ENCODE results near the gene MYOF. TPM values are rescaled to one million over a fixed set of nuclear protein-coding genes. Genes with fewer than 3 reads are reported as not detected.
A peak's percentile ranks its signal among the peaks of the same experiment; 100 is the strongest.
"Not testable (repeated sequence)": the region's sequence is repeated elsewhere in the genome, so short reads cannot be mapped to it uniquely, and the experiment has no call there.

Gene MYOF
- total RNA-seq, 1 donor from 2014 or later = 141 TPM

- Histone ChIP-seq H3K27me3 (ENCODE audit: control insufficient read depth, insufficient read depth, low read length) (no peaks in the 10 kb centered on the region), H3K36me3 (ENCODE audit: control insufficient read depth, insufficient read depth, low read length) (no peaks in the 10 kb centered on the region), H3K4me3 (ENCODE audit: low read depth, low read length) (no peak overlapping the region)
- peak; percentile 78 for DNase-seq (ENCODE audit: low read depth)
- TF ChIP-seq CTCF (IDR thresholded peaks at IDR 0.05; ENCODE audit: insufficient read depth, low read length, poor library complexity, severe bottlenecking) = peak; percentile 68
Observed at GRCh38 chr10:93288679-93289634, 193.2 kb downstream of the MYOF start.

GRCh38 chr10:93287775-93288174 is 194.4 kb downstream of the MYOF start:
- Histone ChIP-seq H3K36me3 (ENCODE audit: control insufficient read depth, insufficient read depth, low read length) (no peaks in the 10 kb centered on the region), H3K27me3 (ENCODE audit: control insufficient read depth, insufficient read depth, low read length) (no peaks in the 10 kb centered on the region), H3K4me3 (ENCODE audit: low read depth, low read length) (no peak overlapping the region)
- TF ChIP-seq CTCF (IDR thresholded peaks at IDR 0.05; ENCODE audit: insufficient read depth, low read length, poor library complexity, severe bottlenecking) = no peak
- no peak for DNase-seq (ENCODE audit: low read depth)

- not testable (repeated sequence) for H3K36me3 ChIP-seq (ENCODE audit: control insufficient read depth, insufficient read depth, low read length); DNase-seq (ENCODE audit: low read depth); H3K4me3 ChIP-seq (ENCODE audit: low read depth, low read length); H3K27me3 ChIP-seq (ENCODE audit: control insufficient read depth, insufficient read depth, low read length)
Observed at GRCh38 chr10:93284246-93284645, 197.9 kb downstream of the MYOF start.

- DNase-seq (ENCODE audit: low read depth) = no peak
- H3K4me3 ChIP-seq (ENCODE audit: low read depth, low read length) = no peak overlapping the region
- no peaks in the 10 kb centered on the region for H3K27me3 ChIP-seq (ENCODE audit: control insufficient read depth, insufficient read depth, low read length)
- TF ChIP-seq CTCF (IDR thresholded peaks at IDR 0.05; ENCODE audit: insufficient read depth, low read length, poor library complexity, severe bottlenecking) = no peak
- H3K36me3 ChIP-seq (ENCODE audit: control insufficient read depth, insufficient read depth, low read length) = no peaks in the 10 kb centered on the region
Observed at GRCh38 chr10:93281367-93281720, 200.8 kb downstream of the MYOF start.

GRCh38 chr10:93280699-93281366 is 201.3 kb downstream of the MYOF start:
- no peak for TF ChIP-seq CTCF (IDR thresholded peaks at IDR 0.05; ENCODE audit: insufficient read depth, low read length, poor library complexity, severe bottlenecking)
- H3K27me3 ChIP-seq (ENCODE audit: control insufficient read depth, insufficient read depth, low read length) = no peaks in the 10 kb centered on the region

GRCh38 chr10:93280121-93280698 is 201.9 kb downstream of the MYOF start:
- Histone ChIP-seq H3K36me3 (ENCODE audit: control insufficient read depth, insufficient read depth, low read length) (no peaks in the 10 kb centered on the region), H3K27me3 (ENCODE audit: control insufficient read depth, insufficient read depth, low read length) (no peaks in the 10 kb centered on the region), H3K4me3 (ENCODE audit: low read depth, low read length) (no peak overlapping the region)
- no peak for TF ChIP-seq CTCF (IDR thresholded peaks at IDR 0.05; ENCODE audit: insufficient read depth, low read length, poor library complexity, severe bottlenecking)
- DNase-seq (ENCODE audit: low read depth) = no peak

More at GRCh38 chr10:93280699-93281366, 201.3 kb downstream of the MYOF start:
- H3K4me3 ChIP-seq (ENCODE audit: low read depth, low read length) = no peak overlapping the region
- H3K36me3 ChIP-seq (ENCODE audit: control insufficient read depth, insufficient read depth, low read length) = no peaks in the 10 kb centered on the region
- DNase-seq (ENCODE audit: low read depth) = no peak

Data from kidney epithelial cell (primary cell).